ENCODE results near the gene CRNN.

CRNN gene

DNA sequence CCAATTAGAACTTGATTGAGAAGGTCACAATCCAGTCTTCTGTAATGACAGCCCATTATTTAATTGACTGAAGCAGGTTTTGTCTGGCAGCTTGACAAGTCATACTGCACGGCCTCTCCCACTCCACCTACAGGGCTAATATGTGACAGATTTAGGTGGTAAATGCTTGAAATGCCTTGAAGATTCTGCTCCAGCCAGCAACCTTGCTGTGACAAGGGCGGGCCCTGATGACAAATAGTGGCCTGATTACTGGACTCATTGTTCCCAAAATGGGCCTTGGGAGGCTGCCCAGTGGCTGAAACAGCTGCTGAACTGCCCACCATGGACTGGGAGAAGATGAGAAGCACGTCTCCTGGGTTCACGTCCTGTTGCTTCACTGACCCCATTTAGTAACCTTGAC lies 30.0 kb upstream of the CRNN start:
- no peak for DNase-seq (ENCODE audit: extremely low read depth, low read depth)
- TF ChIP-seq, protein P1, sequence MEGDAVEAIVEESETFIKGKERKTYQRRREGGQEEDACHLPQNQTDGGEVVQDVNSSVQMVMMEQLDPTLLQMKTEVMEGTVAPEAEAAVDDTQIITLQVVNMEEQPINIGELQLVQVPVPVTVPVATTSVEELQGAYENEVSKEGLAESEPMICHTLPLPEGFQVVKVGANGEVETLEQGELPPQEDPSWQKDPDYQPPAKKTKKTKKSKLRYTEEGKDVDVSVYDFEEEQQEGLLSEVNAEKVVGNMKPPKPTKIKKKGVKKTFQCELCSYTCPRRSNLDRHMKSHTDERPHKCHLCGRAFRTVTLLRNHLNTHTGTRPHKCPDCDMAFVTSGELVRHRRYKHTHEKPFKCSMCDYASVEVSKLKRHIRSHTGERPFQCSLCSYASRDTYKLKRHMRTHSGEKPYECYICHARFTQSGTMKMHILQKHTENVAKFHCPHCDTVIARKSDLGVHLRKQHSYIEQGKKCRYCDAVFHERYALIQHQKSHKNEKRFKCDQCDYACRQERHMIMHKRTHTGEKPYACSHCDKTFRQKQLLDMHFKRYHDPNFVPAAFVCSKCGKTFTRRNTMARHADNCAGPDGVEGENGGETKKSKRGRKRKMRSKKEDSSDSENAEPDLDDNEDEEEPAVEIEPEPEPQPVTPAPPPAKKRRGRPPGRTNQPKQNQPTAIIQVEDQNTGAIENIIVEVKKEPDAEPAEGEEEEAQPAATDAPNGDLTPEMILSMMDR (IDR thresholded peaks at IDR 0.05; ENCODE audit: low read depth, low read length, missing control alignments), result no peak
- no peak overlapping the region for H3K4me3 ChIP-seq (replicated peaks; ENCODE audit: low read depth, low read length)

DNA sequence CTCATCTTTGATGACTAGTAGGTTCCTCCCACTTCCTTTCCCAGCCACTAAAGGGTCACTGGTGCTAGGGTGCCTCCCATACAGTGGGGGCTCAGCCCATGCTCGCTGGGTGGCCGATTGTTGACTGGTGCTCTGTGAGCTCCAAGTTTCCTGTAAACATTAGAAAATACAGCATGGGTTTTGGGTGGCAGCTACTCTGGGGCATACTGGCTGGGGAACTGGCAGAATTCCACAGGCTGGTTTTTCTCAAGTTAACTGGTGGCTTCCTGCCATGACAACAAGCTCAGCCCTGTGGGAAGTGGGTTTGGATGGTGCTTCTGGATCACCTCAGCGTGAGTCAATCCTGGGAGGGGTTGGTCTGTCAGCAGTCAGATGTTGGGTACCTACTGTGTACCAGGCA lies 28.7 kb upstream of the CRNN start:
- DNase-seq (ENCODE audit: extremely low read depth, low read depth), result no peak
- H3K4me3 ChIP-seq (replicated peaks; ENCODE audit: low read depth, low read length), result no peak overlapping the region
- TF ChIP-seq, protein P1 (IDR thresholded peaks at IDR 0.05; ENCODE audit: low read depth, low read length, missing control alignments), result no peak

DNA sequence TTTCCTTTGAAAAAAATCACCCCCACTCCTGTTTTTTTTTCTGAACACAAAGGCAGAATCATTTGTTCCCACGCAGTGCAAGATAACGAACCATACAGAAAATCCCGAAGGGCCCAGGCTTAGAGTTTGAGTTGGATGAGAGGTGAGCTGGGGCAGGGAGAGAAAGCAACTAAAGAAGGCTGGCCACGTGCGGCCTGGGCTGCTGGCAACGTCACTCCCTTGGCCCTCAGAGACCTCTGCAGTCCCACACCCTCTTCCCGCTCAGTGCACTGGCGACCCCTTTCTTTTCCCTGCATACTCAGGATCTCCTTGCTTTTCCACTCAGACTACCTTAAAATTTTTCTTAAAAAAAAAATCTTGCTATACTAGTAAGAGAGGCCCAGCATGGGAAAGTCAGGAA lies 28.2 kb upstream of the CRNN start:
- DNase-seq (ENCODE audit: extremely low read depth, low read depth), result no peak
- no peak overlapping the region for H3K4me3 ChIP-seq (replicated peaks; ENCODE audit: low read depth, low read length)
- TF ChIP-seq, protein P1 (IDR thresholded peaks at IDR 0.05; ENCODE audit: low read depth, low read length, missing control alignments), result no peak

DNA sequence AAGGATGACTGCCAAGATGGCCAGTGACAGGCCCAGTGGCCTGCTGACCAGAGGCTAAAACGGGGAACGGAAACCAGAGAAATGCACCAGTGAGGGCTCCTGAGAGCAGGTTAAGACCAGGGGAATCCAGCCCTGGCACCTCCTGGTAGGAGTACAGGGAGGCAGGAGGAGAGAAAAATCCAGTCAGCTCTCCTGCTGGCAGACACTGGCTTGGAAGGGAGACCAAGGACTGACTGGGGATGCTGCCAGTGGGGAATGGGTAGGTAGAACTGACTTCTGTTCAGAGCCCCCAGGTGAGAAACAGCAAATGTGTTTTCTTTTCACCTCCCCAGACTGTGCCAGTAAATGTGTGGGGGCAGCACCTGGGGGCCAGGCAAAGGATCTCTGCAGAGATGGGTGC lies 27.7 kb upstream of the CRNN start:
- TF ChIP-seq, protein P1 (IDR thresholded peaks at IDR 0.05; ENCODE audit: low read depth, low read length, missing control alignments), result no peak
- DNase-seq (ENCODE audit: extremely low read depth, low read depth), result no peak
- no peak overlapping the region for H3K4me3 ChIP-seq (replicated peaks; ENCODE audit: low read depth, low read length)

DNA sequence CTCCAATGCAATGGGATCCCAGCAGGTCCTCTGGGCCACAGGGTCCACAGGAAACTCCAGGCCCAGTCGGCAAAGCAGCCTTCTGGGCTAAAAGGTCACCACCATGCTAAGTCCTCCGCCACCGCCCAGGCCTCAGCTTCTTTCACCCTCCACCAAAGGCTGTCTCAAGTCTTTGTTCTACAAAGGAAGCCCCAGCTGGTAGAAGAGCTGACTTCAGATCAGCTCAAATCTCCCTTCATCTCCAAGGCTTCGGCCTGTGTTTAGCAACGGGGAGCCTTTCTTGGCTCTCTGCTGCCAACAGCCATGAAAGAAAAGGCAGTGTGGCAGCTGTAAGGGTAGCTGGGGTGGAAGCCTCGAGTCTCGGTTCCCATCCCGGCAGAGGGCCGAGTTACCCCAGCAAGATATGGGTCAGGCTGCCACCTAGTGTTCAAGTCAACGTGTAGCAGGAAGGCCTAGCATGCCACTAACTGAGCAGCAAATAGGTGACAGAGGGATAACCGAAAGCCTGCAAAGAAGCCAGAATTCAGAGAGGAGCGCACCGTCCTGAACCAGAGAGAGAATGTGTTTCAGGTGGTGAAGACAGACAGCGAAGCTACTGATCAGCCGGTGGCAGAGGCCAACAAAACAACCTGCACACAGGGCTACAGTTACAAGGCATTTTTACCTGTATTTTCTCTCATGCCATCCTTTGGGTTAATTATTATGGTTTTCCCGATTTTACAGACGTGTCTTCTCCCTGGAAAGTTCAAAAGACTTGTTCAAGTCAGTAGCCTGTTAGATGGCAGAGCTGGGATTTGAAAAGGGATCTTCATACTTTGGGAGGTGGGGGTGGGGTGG lies 26.8 kb upstream of the CRNN start:
- no peak overlapping the region for H3K4me3 ChIP-seq (replicated peaks; ENCODE audit: low read depth, low read length)
- peak; percentile 14 for DNase-seq (ENCODE audit: extremely low read depth, low read depth)
- TF ChIP-seq, protein P1 (IDR thresholded peaks at IDR 0.05; ENCODE audit: low read depth, low read length, missing control alignments), result peak; percentile 68

DNA sequence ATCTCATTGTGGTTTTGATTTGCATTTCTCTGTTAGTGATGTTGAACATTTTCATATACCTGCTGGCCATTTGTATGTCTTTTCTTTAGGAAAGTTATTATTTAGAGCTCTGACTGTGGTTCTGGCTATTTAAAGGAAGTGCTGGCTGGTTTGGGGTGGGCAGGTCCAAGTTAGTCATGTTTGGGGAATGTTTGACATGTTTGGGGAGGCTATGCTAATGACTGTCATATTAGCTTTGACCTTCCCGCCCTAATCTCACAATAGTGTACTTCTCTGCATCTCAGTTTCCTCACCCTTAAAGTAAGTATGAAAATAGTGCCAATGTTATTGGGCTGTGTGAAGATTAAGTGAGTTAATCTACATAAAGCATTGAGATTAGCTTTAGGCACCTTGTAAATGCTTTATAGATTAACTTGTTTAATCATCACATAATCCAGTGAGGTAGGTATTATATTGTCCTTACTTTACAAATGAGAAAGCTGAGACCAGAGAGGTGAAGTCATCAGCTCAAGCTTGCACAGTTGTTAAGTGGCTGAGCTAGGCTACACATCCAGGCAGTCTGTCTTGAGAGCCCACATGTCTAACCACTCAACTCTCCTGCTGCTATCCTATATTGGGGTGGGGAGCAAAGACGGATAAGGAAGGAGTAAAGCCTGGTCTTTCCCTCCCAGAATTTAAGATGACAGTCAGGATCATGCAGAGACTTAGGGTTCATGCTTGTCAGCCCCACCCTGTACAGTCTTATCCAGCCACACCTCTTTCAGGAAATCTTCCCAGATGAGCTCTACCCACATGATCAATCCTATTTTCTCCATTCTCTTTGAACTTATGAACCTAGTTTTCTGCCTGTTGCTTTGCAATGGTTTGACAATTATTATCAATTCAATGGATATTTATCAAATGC lies 22.8 kb upstream of the CRNN start:
- TF ChIP-seq, protein P1 (IDR thresholded peaks at IDR 0.05; ENCODE audit: low read depth, low read length, missing control alignments), result no peak
- H3K4me3 ChIP-seq (replicated peaks; ENCODE audit: low read depth, low read length), result no peak overlapping the region
- DNase-seq (ENCODE audit: extremely low read depth, low read depth), result no peak
